GM19438 (cell line): Measurements from ENCODE around the gene MMS19.
"Not testable (repeated sequence)": the region's sequence is repeated elsewhere in the genome, so short reads cannot be mapped to it uniquely, and the experiment has no call there.

Experiments
- ATAC-seq: cut with Tn5 transposase; IDR thresholded peaks from one replicate; pipeline ENCODE4 v1.9.1; 2021; ENCODE audit warnings: low read depth; ENCODE audit not compliant: unreplicated experiment

MMS19 gene

GRCh38 chr10:97506199-97506991 lies 8.2 kb upstream of the MMS19 start:
- no peak for ATAC-seq

GRCh38 chr10:97505152-97505551 lies 6.9 kb upstream of the MMS19 start:
- ATAC-seq, result no peak

- no peak for ATAC-seq
These were observed 5.2 kb upstream of the MMS19 start for GRCh38 chr10:97503406-97503805.

- no peak for ATAC-seq
These were observed 4.7 kb upstream of the MMS19 start for GRCh38 chr10:97502916-97503315.

GRCh38 chr10:97500297-97500575 lies 2.0 kb upstream of the MMS19 start:
- ATAC-seq, result no peak

GRCh38 chr10:97499561-97500296 lies 1.5 kb upstream of the MMS19 start:
- no peak for ATAC-seq

- ATAC-seq, result no peak
These were observed 779 bp upstream of the MMS19 start, which contains the start of gene UBTD1 for GRCh38 chr10:97498841-97499560. UBTD1 (plus strand) TSS chr10:97498924; CDS start chr10:97499204, 280 bp downstream.

GRCh38 chr10:97497572-97498075 lies 598 bp downstream of the MMS19 start:
- ATAC-seq, result peak; percentile 41

- no peak for ATAC-seq
These were observed 3.2 kb downstream of the MMS19 start for GRCh38 chr10:97494863-97495506.

GRCh38 chr10:97494151-97494550 lies 4.1 kb downstream of the MMS19 start:
- no peak for ATAC-seq

- ATAC-seq, result no peak
These were observed 7.6 kb downstream of the MMS19 start for GRCh38 chr10:97490592-97490991.

- ATAC-seq, result no peak
These were observed 12.5 kb downstream of the MMS19 start for GRCh38 chr10:97485647-97486281.

- no peak for ATAC-seq
These were observed 14.3 kb downstream of the MMS19 start for GRCh38 chr10:97483921-97484320.

GRCh38 chr10:97483506-97483905 lies 14.7 kb downstream of the MMS19 start:
- no peak for ATAC-seq

GRCh38 chr10:97482381-97482780 lies 15.8 kb downstream of the MMS19 start:
- ATAC-seq, result no peak

GRCh38 chr10:97481071-97481470 lies 17.2 kb downstream of the MMS19 start:
- ATAC-seq, result no peak

- ATAC-seq, result no peak
These were observed 18.3 kb downstream of the MMS19 start for GRCh38 chr10:97479939-97480338.

- not testable (repeated sequence) for ATAC-seq
These were observed 18.8 kb downstream of the MMS19 start for GRCh38 chr10:97479410-97479809.

GRCh38 chr10:97475936-97476594 lies 22.2 kb downstream of the MMS19 start:
- no peak for ATAC-seq

- no peak for ATAC-seq
These were observed 23.3 kb downstream of the MMS19 start for GRCh38 chr10:97474918-97475317.
